Lower lobe of right lung (tissue), 2 donors: ENCODE results near the gene OVCA2. TPM values are rescaled to one million over a fixed set of nuclear protein-coding genes. Genes with fewer than 3 reads are reported as not detected.
A peak's percentile ranks its signal among the peaks of the same experiment; 100 is the strongest.

Experiments
- ATAC-seq, 2 donors: fragments of 200-7000 bp; cut with Tn5 transposase; one replicate each; pipeline ENCODE4 v1.9.1; 2020 to 2022; ENCODE audit warnings: mild to moderate bottlenecking in 2 of 2, moderate library complexity in 2 of 2
- DNase-seq: peaks from one replicate; pipeline ENCODE4 v3.0.0-alpha.2; 2020
- H3K27ac ChIP-seq: fragments of 200-600 bp; one replicate; pipeline ENCODE4 v1.8.0; 2022
- H3K27me3 ChIP-seq: fragments of 200-600 bp; one replicate; pipeline ENCODE4 v1.8.0; 2022; ENCODE audit warnings: low read depth
- H3K36me3 ChIP-seq: fragments of 200-600 bp; one replicate; pipeline ENCODE4 v1.8.0; 2022; ENCODE audit warnings: mild to moderate bottlenecking
- H3K4me1 ChIP-seq: fragments of 200-600 bp; one replicate; pipeline ENCODE4 v1.8.0; 2022
- H3K4me3 ChIP-seq: fragments of 200-600 bp; one replicate; pipeline ENCODE4 v1.8.0; 2022; ENCODE audit warnings: mild to moderate bottlenecking
- H3K9me3 ChIP-seq: fragments of 200-600 bp; one replicate; pipeline ENCODE4 v1.8.0; 2022
- CTCF ChIP-seq: fragments of 200-600 bp; IDR thresholded peaks from one replicate; pipeline ENCODE4 v1.8.0; 2022; ENCODE audit warnings: antibody characterized with exemption, mild to moderate bottlenecking
- intact Hi-C: fragments of 100-400 bp; cut with DNase I; formaldehyde crosslinking; loops from one replicate; pipeline ENCODE4 v1.11.0; 2022
- total RNA-seq: library from RNA; stranded (reverse); fragmentation: NEBNext Ultra II Directional; extraction: Animal tissue kit (Norgen Biotek cat#: 25700); gene quantifications from one replicate; pipeline ENCODE4 v1.2.1, GENCODE V29; 2021
- donor health status: DM: no; HTN: yes; CAD: no; lungs with severe emphysema.

Gene OVCA2
- total RNA-seq, 1 donor from 2014 or later = 20.3 TPM

DNA sequence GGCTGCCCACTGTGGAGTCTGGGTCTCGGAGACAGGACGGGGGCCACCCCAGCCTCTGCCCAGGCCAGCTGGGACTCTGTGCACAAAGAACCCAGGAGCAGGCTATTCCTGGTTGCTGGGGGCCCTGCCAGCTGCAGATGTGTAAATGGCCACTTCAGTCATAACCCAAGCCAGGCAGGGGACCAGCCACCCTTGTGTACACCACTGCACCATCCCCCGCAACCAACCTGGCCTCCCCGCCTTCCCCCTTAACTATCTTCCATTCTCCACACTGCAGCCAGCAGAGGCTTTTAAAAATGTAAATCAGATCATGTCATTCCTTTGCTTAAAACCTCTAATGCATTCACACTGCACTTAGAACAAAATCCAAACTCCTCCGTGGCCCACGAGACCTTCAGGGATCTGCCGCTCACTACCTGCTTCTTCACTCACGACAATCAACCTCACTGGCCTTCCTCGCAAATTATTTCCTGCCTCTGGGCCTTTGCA lies 45.0 kb upstream of the OVCA2 start:
- no peak for TF ChIP-seq CTCF
- intact Hi-C loops = no loop called here
- H3K27ac ChIP-seq = peak overlapping the region; percentile 60
- no peaks in the 10 kb centered on the region for H3K36me3 ChIP-seq
- DNase-seq = no peak
- H3K4me3 ChIP-seq = no peak overlapping the region
- peaks cover 6% of the 10 kb centered on the region for H3K27me3 ChIP-seq
- H3K9me3 ChIP-seq = no peaks in the 10 kb centered on the region
- peaks cover 27% of the 10 kb centered on the region for H3K4me1 ChIP-seq
- no peak for ATAC-seq

DNA sequence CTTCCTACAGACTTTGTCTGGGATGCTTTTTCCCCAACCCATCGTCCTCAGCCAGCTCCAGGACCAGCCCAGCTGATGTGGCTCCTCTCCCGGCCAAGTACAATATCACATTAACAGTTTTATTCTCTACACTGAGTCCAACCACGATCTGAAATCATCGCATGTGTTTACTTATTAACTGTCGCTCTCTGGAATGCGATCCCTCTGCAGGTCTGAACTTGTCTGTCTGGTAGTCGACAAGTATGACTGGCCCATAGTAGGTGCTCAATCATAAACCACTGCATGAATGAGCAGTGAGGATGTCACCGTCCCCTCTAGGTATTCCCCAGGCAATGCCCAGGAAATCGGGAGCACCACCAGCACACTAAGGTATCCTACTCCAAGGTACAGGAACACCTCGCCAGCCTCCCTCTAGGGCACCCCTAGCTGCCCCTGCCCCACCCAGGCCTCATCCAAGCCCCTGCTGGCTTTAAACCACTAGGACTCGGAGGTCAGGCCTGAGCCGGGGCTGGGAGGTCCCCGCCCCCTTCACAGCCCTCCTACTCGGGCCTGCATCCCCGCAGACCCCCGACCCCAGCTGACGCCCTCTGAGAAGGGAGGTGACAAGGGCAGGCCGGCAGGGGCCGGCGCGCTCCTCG lies 44.4 kb upstream of the OVCA2 start:
- intact Hi-C loops = no loop called here
- DNase-seq (no peak), ATAC-seq (peak; percentile 15 to 18)
- peak overlapping the region; percentile 60 for H3K27ac ChIP-seq
- H3K36me3 ChIP-seq = no peaks in the 10 kb centered on the region
- H3K27me3 ChIP-seq = peaks cover 6% of the 10 kb centered on the region
- TF ChIP-seq CTCF = no peak
- peaks cover 27% of the 10 kb centered on the region for H3K4me1 ChIP-seq
- no peaks in the 10 kb centered on the region for H3K9me3 ChIP-seq
- H3K4me3 ChIP-seq = peak overlapping the region; percentile 57

DNA sequence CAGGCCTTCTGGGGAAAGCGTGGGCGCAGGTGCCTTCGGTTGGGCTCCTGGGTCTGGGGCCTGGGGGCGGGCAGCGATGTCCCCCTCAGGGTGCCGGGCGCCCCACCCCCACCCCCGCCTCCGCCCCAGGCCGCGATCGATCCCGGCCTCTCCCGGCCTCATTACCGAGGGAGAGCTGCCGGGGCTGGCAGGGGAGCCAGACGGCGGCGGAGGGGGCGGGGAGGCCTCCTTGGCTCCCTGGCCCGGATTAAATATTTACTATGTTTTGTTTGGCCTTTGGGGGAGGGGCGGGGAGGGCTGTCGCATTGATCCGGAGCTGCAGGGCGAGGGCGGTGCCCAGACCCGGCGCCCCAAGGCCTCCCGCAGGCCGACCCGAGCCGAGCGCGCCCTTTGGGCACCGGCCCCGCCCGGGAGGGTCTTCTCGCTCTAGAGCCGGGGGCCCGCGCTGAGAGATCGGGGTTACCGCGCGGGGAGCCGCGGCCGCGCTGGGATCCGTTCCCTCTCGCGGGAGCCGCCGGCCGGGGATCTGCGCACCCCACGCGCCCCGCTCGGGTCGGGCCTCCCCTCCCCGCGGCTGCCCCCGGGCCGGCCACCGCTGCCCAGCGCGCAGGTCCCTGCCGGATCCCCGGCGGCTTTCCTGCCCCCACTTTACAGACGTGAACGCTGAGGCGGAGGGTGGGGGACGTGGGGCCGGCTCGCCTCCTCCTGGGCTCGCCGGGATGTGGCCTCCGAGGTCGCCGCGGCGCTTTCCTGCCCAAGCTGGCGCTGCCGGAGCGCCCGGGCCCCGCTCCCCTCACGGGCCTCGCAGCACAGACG lies 43.7 kb upstream of the OVCA2 start:
- H3K4me3 ChIP-seq = peak overlapping the region; percentile 57
- no peaks in the 10 kb centered on the region for H3K36me3 ChIP-seq
- peak; percentile 70 to 81 for ATAC-seq
- no peak for TF ChIP-seq CTCF
- peaks cover 6% of the 10 kb centered on the region for H3K27me3 ChIP-seq
- intact Hi-C loops = no loop called here
- peaks cover 27% of the 10 kb centered on the region for H3K4me1 ChIP-seq
- H3K9me3 ChIP-seq = no peaks in the 10 kb centered on the region
- H3K27ac ChIP-seq = peak overlapping the region; percentile 60
- DNase-seq = peak; percentile 70

- no peaks in the 10 kb centered on the region for H3K9me3 ChIP-seq
- H3K36me3 ChIP-seq = no peaks in the 10 kb centered on the region
- H3K4me1 ChIP-seq = peaks cover 27% of the 10 kb centered on the region
- TF ChIP-seq CTCF = no peak
- H3K4me3 ChIP-seq = no peak overlapping the region
- peak overlapping the region; percentile 73 for H3K27ac ChIP-seq
- H3K27me3 ChIP-seq = peaks cover 6% of the 10 kb centered on the region
- DNase-seq (no peak), ATAC-seq (peak; percentile 56 to 59)
- intact Hi-C loops = no loop called here
Observed at GRCh38 chr17:1999557-2000251, 42.1 kb upstream of the OVCA2 start.

- Histone ChIP-seq H3K9me3 (no peaks in the 10 kb centered on the region), H3K27me3 (peaks cover 3% of the 10 kb centered on the region), H3K36me3 (no peaks in the 10 kb centered on the region), H3K4me1 (peaks cover 22% of the 10 kb centered on the region), H3K4me3 (no peak overlapping the region), H3K27ac (no peak overlapping the region)
- DNase-seq = no peak
- intact Hi-C loops = no loop called here
- TF ChIP-seq CTCF = no peak
- no peak for ATAC-seq
Observed at GRCh38 chr17:2002767-2003329, 39.0 kb upstream of the OVCA2 start.
